H1 (cell line): ENCODE results near the gene CD160. TPM values are rescaled to one million over a fixed set of nuclear protein-coding genes. Genes with fewer than 3 reads are reported as not detected.

Experiments used
- CHD7 ChIP-seq: fragments of 300-600 bp; sonication (generic); IDR thresholded peaks from 2 replicates; pipeline ENCODE4 v1.7.1; 2012; ENCODE audit warnings: low read length, moderate library complexity, mild to moderate bottlenecking, inconsistent platforms; ENCODE audit not compliant: insufficient replicate concordance
- JUN ChIP-seq: IDR thresholded peaks from 2 replicates; pipeline ENCODE4 v1.6.1; 2011; ENCODE audit warnings: low read depth, mild to moderate bottlenecking, improper control_type of control experiment, low read length
- JUND ChIP-seq: IDR thresholded peaks from 2 replicates; pipeline ENCODE4 v1.6.1; 2011; ENCODE audit warnings: mild to moderate bottlenecking, improper control_type of control experiment, low read length
- POU5F1 ChIP-seq: IDR thresholded peaks from 2 replicates; pipeline ENCODE4 v1.6.1; 2011; ENCODE audit warnings: low read depth, mild to moderate bottlenecking, low read length, moderate library complexity
- RFX5 ChIP-seq: IDR thresholded peaks from 2 replicates; pipeline ENCODE4 v1.6.1; 2011; ENCODE audit warnings: low read depth, low read length, improper control_type of control experiment, borderline replicate concordance
- RXRA ChIP-seq: IDR thresholded peaks from 2 replicates; pipeline ENCODE4 v1.6.1; 2011; ENCODE audit warnings: low read depth, mild to moderate bottlenecking, low read length, moderate library complexity; ENCODE audit not compliant: insufficient read depth
- SP2 ChIP-seq: IDR thresholded peaks from 2 replicates; pipeline ENCODE4 v1.6.1; 2012; ENCODE audit warnings: mild to moderate bottlenecking, low read length, inconsistent platforms
- SUZ12 ChIP-seq: fragments of 200-600 bp; sonication (generic); IDR thresholded peaks from 2 replicates; pipeline ENCODE4 v1.6.1; 2012; ENCODE audit warnings: mild to moderate bottlenecking, inconsistent platforms, low read length, moderate library complexity, mixed read lengths
- USF2 ChIP-seq: IDR thresholded peaks from 2 replicates; pipeline ENCODE4 v1.6.1; 2011; ENCODE audit warnings: low read length, improper control_type of control experiment
- polyA plus RNA-seq, 7 experiments: library from polyadenylated mRNA; depleted of rRNA in 3 of 7; stranded (reverse) in 5 of 7; unstranded in 2 of 7; fragments of >200 nt in 5 of 7; fragments of 200-250 nt in 2 of 7; gene quantifications; 1 replicate in 5 of 7; 2 replicates in 1 of 7; 4 replicates in 1 of 7; pipeline versions ENCODE4 v1.2.1 to v1.2.3, GENCODE V29; 2011 to 2013; ENCODE audit warnings: missing spikeins in 2 of 7, mixed read lengths in 2 of 7
- total RNA-seq: library from RNA; stranded (reverse); fragmentation: NEBNext Ultra II Directional; extraction: Animal tissue kit (Norgen Biotek cat#: 25700); gene quantifications from 2 replicates; pipeline ENCODE4 v1.2.1, GENCODE V29; 2021

CD160 gene
- total and polyA plus RNA-seq, 2 of the 8 experiments (the other 6 are each of a cell fraction or from before 2014, with no cell fraction given): not detected

- TF ChIP-seq CHD7: no peak
- no peak for TF ChIP-seq RFX5
- TF ChIP-seq JUND: no peak
- TF ChIP-seq POU5F1: no peak
- no peak for TF ChIP-seq RXRA
- TF ChIP-seq SUZ12: no peak
- no peak for TF ChIP-seq JUN
- TF ChIP-seq SP2: no peak
- TF ChIP-seq USF2: no peak
Measured at GRCh38 chr1:145716641-145717345, 2.5 kb upstream of the CD160 start (continued).
